Measurements from ENCODE around the gene C2orf15. TPM values are rescaled to one million over a fixed set of nuclear protein-coding genes. Genes with fewer than 3 reads are reported as not detected.

C2orf15 gene
- total and polyA plus RNA-seq, 10 of the 15 experiments (the other 5 are each of a cell fraction or from before 2014, with no cell fraction given), result 1.4 to 3.4 (median 2.4) TPM

DNA sequence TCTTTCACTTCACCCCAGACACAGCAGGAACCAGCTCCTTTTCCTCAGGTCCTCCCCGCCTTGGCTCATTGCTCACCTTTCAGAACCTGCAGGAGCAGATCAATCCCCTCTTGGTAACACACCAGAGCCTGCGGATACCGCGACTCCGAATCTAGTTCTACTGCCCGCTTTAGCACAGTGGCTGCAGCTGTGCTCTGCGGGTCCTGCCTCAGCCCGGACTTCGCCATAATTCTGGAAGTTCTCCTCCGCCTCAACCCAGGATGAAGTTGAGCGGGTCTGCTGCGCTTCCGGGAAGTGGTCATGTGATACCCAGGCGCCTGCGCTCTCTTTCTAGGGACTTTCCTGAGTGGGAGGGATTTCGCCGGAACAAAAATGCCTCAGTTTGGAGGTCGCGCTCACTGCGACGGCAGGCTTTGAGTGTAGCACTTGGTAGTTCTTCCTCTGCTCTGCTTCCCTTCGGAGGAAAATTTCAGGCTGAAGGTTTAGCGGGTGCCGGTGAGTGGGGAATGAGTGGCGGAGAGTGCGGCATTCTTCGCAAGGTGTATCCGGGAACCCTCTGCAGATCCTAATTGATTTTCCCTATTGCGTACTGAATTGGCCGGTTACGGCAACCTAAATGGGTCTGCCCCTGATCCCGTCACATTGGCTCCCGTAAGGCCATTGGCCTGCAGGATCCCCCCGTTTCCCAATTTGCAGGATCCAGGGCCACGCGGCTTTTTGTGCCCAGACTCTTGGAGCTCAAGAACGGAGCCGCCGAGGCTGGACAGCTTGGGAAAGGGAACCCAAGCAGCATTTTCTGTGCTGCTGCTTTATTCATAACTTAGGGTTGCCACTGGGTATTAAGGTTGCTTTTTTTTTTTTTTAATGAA, 39.5 kb downstream of the C2orf15 start, which contains the start of the genes MITD1 and MRPL30 (continued):
- TF ChIP-seq CHD4 (IDR thresholded peaks at IDR 0.05), result no peak
- TF ChIP-seq RAD51 (IDR thresholded peaks at IDR 0.05), result peak; percentile 96
- TF ChIP-seq, protein P1, sequence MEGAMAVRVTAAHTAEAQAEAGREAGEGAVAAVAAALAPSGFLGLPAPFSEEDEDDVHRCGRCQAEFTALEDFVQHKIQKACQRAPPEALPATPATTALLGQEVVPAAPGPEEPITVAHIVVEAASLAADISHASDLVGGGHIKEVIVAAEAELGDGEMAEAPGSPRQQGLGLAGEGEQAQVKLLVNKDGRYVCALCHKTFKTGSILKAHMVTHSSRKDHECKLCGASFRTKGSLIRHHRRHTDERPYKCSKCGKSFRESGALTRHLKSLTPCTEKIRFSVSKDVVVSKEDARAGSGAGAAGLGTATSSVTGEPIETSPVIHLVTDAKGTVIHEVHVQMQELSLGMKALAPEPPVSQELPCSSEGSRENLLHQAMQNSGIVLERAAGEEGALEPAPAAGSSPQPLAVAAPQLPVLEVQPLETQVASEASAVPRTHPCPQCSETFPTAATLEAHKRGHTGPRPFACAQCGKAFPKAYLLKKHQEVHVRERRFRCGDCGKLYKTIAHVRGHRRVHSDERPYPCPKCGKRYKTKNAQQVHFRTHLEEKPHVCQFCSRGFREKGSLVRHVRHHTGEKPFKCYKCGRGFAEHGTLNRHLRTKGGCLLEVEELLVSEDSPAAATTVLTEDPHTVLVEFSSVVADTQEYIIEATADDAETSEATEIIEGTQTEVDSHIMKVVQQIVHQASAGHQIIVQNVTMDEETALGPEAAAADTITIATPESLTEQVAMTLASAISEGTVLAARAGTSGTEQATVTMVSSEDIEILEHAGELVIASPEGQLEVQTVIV (IDR thresholded peaks at IDR 0.05; ENCODE audit: borderline replicate concordance, partially characterized antibody), result peak; percentile 86
- no peak for TF ChIP-seq BCL11A (IDR thresholded peaks at IDR 0.05; ENCODE audit: low read depth, low read length)
- TF ChIP-seq SP1 (IDR thresholded peaks at IDR 0.05; ENCODE audit: low read depth, low read length), result peak; percentile 92
- TF ChIP-seq, protein P2, sequence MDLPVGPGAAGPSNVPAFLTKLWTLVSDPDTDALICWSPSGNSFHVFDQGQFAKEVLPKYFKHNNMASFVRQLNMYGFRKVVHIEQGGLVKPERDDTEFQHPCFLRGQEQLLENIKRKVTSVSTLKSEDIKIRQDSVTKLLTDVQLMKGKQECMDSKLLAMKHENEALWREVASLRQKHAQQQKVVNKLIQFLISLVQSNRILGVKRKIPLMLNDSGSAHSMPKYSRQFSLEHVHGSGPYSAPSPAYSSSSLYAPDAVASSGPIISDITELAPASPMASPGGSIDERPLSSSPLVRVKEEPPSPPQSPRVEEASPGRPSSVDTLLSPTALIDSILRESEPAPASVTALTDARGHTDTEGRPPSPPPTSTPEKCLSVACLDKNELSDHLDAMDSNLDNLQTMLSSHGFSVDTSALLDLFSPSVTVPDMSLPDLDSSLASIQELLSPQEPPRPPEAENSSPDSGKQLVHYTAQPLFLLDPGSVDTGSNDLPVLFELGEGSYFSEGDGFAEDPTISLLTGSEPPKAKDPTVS (IDR thresholded peaks at IDR 0.05; ENCODE audit: low read depth, low read length), result no peak
- TF ChIP-seq ZNF207 (IDR thresholded peaks at IDR 0.05; ENCODE audit: borderline replicate concordance), result peak; percentile 95
- TF ChIP-seq, protein P3, sequence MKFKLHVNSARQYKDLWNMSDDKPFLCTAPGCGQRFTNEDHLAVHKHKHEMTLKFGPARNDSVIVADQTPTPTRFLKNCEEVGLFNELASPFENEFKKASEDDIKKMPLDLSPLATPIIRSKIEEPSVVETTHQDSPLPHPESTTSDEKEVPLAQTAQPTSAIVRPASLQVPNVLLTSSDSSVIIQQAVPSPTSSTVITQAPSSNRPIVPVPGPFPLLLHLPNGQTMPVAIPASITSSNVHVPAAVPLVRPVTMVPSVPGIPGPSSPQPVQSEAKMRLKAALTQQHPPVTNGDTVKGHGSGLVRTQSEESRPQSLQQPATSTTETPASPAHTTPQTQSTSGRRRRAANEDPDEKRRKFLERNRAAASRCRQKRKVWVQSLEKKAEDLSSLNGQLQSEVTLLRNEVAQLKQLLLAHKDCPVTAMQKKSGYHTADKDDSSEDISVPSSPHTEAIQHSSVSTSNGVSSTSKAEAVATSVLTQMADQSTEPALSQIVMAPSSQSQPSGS (IDR thresholded peaks at IDR 0.05; ENCODE audit: low read length), result peak; percentile 41; the same call in 1 of the 2 replicates
- TF ChIP-seq KDM1A (IDR thresholded peaks at IDR 0.05; ENCODE audit: borderline replicate concordance), result no peak
- TF ChIP-seq NFXL1 (IDR thresholded peaks at IDR 0.05; ENCODE audit: borderline replicate concordance), result no peak
- TF ChIP-seq POLR2AphosphoS5 (IDR thresholded peaks at IDR 0.05; ENCODE audit: low read length), result peak; percentile 98
- TF ChIP-seq JUND (IDR thresholded peaks at IDR 0.05; ENCODE audit: low read depth, low read length), result no peak
- no peak; the same call in 1 of the 2 replicates for TF ChIP-seq ZBED1 (IDR thresholded peaks at IDR 0.05; ENCODE audit: borderline replicate concordance)
- TF ChIP-seq, protein P4, sequence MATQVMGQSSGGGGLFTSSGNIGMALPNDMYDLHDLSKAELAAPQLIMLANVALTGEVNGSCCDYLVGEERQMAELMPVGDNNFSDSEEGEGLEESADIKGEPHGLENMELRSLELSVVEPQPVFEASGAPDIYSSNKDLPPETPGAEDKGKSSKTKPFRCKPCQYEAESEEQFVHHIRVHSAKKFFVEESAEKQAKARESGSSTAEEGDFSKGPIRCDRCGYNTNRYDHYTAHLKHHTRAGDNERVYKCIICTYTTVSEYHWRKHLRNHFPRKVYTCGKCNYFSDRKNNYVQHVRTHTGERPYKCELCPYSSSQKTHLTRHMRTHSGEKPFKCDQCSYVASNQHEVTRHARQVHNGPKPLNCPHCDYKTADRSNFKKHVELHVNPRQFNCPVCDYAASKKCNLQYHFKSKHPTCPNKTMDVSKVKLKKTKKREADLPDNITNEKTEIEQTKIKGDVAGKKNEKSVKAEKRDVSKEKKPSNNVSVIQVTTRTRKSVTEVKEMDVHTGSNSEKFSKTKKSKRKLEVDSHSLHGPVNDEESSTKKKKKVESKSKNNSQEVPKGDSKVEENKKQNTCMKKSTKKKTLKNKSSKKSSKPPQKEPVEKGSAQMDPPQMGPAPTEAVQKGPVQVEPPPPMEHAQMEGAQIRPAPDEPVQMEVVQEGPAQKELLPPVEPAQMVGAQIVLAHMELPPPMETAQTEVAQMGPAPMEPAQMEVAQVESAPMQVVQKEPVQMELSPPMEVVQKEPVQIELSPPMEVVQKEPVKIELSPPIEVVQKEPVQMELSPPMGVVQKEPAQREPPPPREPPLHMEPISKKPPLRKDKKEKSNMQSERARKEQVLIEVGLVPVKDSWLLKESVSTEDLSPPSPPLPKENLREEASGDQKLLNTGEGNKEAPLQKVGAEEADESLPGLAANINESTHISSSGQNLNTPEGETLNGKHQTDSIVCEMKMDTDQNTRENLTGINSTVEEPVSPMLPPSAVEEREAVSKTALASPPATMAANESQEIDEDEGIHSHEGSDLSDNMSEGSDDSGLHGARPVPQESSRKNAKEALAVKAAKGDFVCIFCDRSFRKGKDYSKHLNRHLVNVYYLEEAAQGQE (IDR thresholded peaks at IDR 0.05; ENCODE audit: low read depth, low read length), result no peak
- TF ChIP-seq, protein P5, sequence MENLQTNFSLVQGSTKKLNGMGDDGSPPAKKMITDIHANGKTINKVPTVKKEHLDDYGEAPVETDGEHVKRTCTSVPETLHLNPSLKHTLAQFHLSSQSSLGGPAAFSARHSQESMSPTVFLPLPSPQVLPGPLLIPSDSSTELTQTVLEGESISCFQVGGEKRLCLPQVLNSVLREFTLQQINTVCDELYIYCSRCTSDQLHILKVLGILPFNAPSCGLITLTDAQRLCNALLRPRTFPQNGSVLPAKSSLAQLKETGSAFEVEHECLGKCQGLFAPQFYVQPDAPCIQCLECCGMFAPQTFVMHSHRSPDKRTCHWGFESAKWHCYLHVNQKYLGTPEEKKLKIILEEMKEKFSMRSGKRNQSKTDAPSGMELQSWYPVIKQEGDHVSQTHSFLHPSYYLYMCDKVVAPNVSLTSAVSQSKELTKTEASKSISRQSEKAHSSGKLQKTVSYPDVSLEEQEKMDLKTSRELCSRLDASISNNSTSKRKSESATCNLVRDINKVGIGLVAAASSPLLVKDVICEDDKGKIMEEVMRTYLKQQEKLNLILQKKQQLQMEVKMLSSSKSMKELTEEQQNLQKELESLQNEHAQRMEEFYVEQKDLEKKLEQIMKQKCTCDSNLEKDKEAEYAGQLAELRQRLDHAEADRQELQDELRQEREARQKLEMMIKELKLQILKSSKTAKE (IDR thresholded peaks at IDR 0.05; ENCODE audit: low read depth, poor library complexity, severe bottlenecking), result peak; percentile 75
- no peak for TF ChIP-seq SMC3 (IDR thresholded peaks at IDR 0.05; ENCODE audit: borderline replicate concordance, low read length)
- TF ChIP-seq PML (IDR thresholded peaks at IDR 0.05; ENCODE audit: low read length), result peak; percentile 97
- TF ChIP-seq EZH2 (IDR thresholded peaks at IDR 0.05; ENCODE audit: borderline replicate concordance, control insufficient read depth, low read depth, low read length), result no peak
